ENCODE data around the gene CSTPP1. TPM values are rescaled to one million over a fixed set of nuclear protein-coding genes. Genes with fewer than 3 reads are reported as not detected.

CSTPP1 gene
- total RNA-seq, 4 donors from 2014 or later = 19.1 to 27.0 (median 21.8) TPM

DNA sequence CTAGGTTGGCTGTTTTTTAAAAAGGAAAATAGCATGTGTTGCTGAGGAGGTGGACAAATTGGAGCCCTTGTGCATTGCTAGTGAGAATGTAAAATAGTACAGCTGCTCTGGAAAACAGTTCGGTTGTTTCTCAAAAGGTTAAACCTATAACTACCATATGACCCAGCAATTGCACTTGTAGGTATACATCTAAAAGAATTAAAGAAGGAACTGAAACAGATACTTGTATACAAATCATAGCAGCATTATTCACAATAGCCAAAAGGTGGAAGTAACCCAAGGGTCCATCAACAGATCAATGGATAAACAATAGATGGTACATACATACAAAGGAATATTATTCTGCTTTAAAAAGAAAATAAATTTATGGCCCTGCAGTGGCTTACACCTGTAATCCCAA is 111.4 kb downstream of the CSTPP1 start:
- no peaks in the 10 kb centered on the region for H3K9me3 ChIP-seq
- H3K27me3 ChIP-seq = no peaks in the 10 kb centered on the region
- TF ChIP-seq POLR2AphosphoS5 (IDR thresholded peaks at IDR 0.05) (no peak), POLR2A (IDR thresholded peaks at IDR 0.05) (no peak), EP300 (IDR thresholded peaks at IDR 0.05) (no peak)
- TF ChIP-seq, protein P1, sequence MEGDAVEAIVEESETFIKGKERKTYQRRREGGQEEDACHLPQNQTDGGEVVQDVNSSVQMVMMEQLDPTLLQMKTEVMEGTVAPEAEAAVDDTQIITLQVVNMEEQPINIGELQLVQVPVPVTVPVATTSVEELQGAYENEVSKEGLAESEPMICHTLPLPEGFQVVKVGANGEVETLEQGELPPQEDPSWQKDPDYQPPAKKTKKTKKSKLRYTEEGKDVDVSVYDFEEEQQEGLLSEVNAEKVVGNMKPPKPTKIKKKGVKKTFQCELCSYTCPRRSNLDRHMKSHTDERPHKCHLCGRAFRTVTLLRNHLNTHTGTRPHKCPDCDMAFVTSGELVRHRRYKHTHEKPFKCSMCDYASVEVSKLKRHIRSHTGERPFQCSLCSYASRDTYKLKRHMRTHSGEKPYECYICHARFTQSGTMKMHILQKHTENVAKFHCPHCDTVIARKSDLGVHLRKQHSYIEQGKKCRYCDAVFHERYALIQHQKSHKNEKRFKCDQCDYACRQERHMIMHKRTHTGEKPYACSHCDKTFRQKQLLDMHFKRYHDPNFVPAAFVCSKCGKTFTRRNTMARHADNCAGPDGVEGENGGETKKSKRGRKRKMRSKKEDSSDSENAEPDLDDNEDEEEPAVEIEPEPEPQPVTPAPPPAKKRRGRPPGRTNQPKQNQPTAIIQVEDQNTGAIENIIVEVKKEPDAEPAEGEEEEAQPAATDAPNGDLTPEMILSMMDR (IDR thresholded peaks at IDR 0.05) = no peak
- H3K4me1 ChIP-seq = peaks cover 0 to 5% (median 0%) of the 10 kb centered on the region in 3 donors
- no peaks in the 10 kb centered on the region for H3K36me3 ChIP-seq
- H3K27ac ChIP-seq = no peak overlapping the region
- H3K4me3 ChIP-seq = no peak overlapping the region
- no peak for ATAC-seq
- WGBS, 2 donors (ENCODE audit: low coverage in 1 of 2) = 100% methylated on average over 1 of the region's 1 CpG

DNA sequence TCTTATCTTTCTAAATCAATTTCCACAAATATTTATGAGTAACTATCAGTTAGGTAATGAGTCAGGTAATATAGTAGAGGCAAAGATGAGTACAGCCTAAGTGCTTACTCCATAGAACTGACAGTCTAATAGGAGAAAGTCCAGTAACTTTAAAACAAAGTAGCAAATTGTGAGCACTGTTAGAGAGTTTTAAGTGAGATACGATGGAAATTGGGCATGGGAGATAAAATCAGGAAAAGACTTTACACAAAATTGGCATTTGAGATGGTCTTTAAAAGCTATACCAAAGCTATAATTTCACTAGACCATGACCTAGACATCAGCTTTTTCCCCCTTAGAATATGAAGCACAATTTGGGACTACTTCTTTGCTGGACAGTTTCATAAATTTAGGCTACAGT is 113.7 kb downstream of the CSTPP1 start:
- H3K36me3 ChIP-seq = no peaks in the 10 kb centered on the region
- ATAC-seq = no peak
- TF ChIP-seq, protein P1 (IDR thresholded peaks at IDR 0.05) = no peak

DNA sequence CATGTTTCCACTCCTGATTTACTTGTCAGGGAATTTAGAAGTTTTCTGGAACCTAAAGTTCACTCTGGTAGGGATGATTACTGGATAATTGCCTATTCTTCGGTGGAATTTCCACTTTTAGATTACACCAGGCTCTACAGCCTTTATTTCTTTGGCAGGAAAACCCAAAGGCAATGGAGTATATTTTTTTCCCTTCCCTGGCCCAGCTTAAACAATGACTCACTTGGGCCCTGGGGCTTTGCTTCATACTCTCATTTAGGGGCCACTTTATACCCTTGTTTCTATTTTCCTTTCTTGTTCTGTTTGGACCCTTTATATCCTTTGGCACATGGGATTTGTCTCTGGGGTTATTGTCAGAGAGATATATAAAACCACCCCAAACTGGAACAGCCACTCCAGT is 114.7 kb downstream of the CSTPP1 start:
- Histone ChIP-seq H3K4me3 (no peak overlapping the region), H3K27me3 (no peaks in the 10 kb centered on the region), H3K4me1 (peaks cover 0 to 5% (median 0%) of the 10 kb centered on the region in 3 donors), H3K27ac (peak overlapping the region in 2 of 4 donors; percentile 14 to 20), H3K36me3 (no peaks in the 10 kb centered on the region), H3K9me3 (no peaks in the 10 kb centered on the region)
- ATAC-seq = no peak
- TF ChIP-seq POLR2AphosphoS5 (IDR thresholded peaks at IDR 0.05) (no peak), EP300 (IDR thresholded peaks at IDR 0.05) (no peak), POLR2A (IDR thresholded peaks at IDR 0.05) (no peak)
- TF ChIP-seq, protein P1 (IDR thresholded peaks at IDR 0.05) = no peak
- WGBS, 2 donors (ENCODE audit: low coverage in 1 of 2) = 8 to 22% methylated on average over 1 of the region's 1 CpG

More for the DNA sequence above, 113.7 kb downstream of the CSTPP1 start:
- no peaks in the 10 kb centered on the region for H3K9me3 ChIP-seq
- H3K27ac ChIP-seq = no peak overlapping the region
- peaks cover 0 to 5% (median 0%) of the 10 kb centered on the region in 3 donors for H3K4me1 ChIP-seq
- WGBS, 2 donors (ENCODE audit: low coverage in 1 of 2) = 94 to 100% methylated on average over 1 of the region's 1 CpG
- H3K4me3 ChIP-seq = no peak overlapping the region
- H3K27me3 ChIP-seq = no peaks in the 10 kb centered on the region

- Histone ChIP-seq H3K9me3 (no peaks in the 10 kb centered on the region), H3K4me3 (no peak overlapping the region), H3K4me1 (peaks cover 0 to 5% (median 0%) of the 10 kb centered on the region in 3 donors), H3K36me3 (no peaks in the 10 kb centered on the region), H3K27ac (peak overlapping the region in 1 of 4 donors; percentile 20), H3K27me3 (no peaks in the 10 kb centered on the region)
- ATAC-seq = peak; percentile 48
- peak; percentile 54 for TF ChIP-seq POLR2AphosphoS5 (IDR thresholded peaks at IDR 0.05)
- TF ChIP-seq, protein P1 (IDR thresholded peaks at IDR 0.05) = no peak
- 35 to 60% methylated on average over 7 of the region's 7 CpGs for WGBS, 2 donors (ENCODE audit: low coverage in 1 of 2)
These were observed 115.6 kb downstream of the CSTPP1 start for GRCh38 chr11:47052165-47052564.

- H3K27me3 ChIP-seq = no peaks in the 10 kb centered on the region
- H3K36me3 ChIP-seq = no peaks in the 10 kb centered on the region
- H3K4me1 ChIP-seq = peaks cover 0 to 5% (median 0%) of the 10 kb centered on the region in 3 donors
- H3K9me3 ChIP-seq = peaks cover 0 to 3% (median 0%) of the 10 kb centered on the region in 3 donors
- no peak overlapping the region for H3K4me3 ChIP-seq
- TF ChIP-seq POLR2A (IDR thresholded peaks at IDR 0.05) (no peak), EP300 (IDR thresholded peaks at IDR 0.05) (no peak), POLR2AphosphoS5 (IDR thresholded peaks at IDR 0.05) (peak; percentile 24)
- TF ChIP-seq, protein P1 (IDR thresholded peaks at IDR 0.05) = no peak
- ATAC-seq = no peak
- H3K27ac ChIP-seq = no peak overlapping the region
These were observed 116.0 kb downstream of the CSTPP1 start for GRCh38 chr11:47052576-47052975.

All from gastroesophageal sphincter (tissue), 4 donors.